Left ventricle myocardium inferior (tissue), 1 donor: Measurements from ENCODE around the gene FRMD4A. TPM values are rescaled to one million over a fixed set of nuclear protein-coding genes. Genes with fewer than 3 reads are reported as not detected.

Experiments used
- DNase-seq: peaks from one replicate; pipeline ENCODE4 v3.0.0-alpha.2; 2020
- H3K27ac ChIP-seq: fragments of 200-600 bp; replicated peaks from 2 replicates; pipeline ENCODE4 v1.8.0; 2021
- H3K27me3 ChIP-seq: fragments of 200-600 bp; 2 replicates; pipeline ENCODE4 v1.8.0; 2021; ENCODE audit warnings: low read depth
- H3K36me3 ChIP-seq: fragments of 200-600 bp; 2 replicates; pipeline ENCODE4 v1.8.0; 2021
- H3K4me1 ChIP-seq: fragments of 200-600 bp; 2 replicates; pipeline ENCODE4 v1.8.0; 2021
- H3K4me3 ChIP-seq: fragments of 200-600 bp; 2 replicates; pipeline ENCODE4 v1.8.0; 2021; ENCODE audit warnings: mild to moderate bottlenecking, moderate library complexity
- H3K9me3 ChIP-seq: fragments of 200-600 bp; replicated peaks from 2 replicates; pipeline ENCODE4 v1.8.0; 2021
- CTCF ChIP-seq: fragments of 200-600 bp; IDR thresholded peaks from 2 replicates; pipeline ENCODE4 v1.8.0; 2021; ENCODE audit warnings: antibody characterized with exemption, mild to moderate bottlenecking, borderline replicate concordance
- intact Hi-C: fragments of 100-400 bp; cut with micrococcal nuclease; formaldehyde crosslinking; loops from one replicate; pipeline ENCODE4 v1.11.0; 2022
- total RNA-seq: library from RNA; stranded (reverse); fragmentation: NEBNext Ultra II Directional; extraction: Animal tissue kit (Norgen Biotek cat#: 25700); gene quantifications from one replicate; pipeline ENCODE4 v1.2.1, GENCODE V29; 2021
- donor health status: DM: no; HTN: yes; CAD: no; lungs with severe emphysema.

Gene FRMD4A
- total RNA-seq, 1 donor from 2014 or later, result 26.1 TPM

DNA sequence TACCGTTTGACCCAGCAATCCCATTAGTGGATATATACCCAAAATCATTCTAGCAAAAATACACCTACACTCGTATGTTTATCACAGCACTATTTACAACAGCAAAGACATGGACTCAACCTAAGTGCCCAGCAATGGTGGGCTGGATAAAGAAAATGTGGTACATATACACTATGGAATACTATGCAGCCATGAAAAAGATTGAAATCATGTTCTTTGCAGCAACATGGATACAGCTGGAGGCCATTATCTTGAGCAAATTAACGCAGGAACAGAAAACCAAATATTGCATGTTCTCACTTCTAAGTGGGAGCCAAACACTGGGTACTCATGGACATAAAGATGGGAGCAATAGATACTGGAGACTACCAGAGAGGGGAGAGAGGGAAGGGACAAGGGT is 223.9 kb downstream of the FRMD4A start:
- no peak overlapping the region for H3K27ac ChIP-seq
- H3K36me3 ChIP-seq, result no peaks in the 10 kb centered on the region
- no peaks in the 10 kb centered on the region for H3K9me3 ChIP-seq
- intact Hi-C loops, result no loop called here
- no peak overlapping the region for H3K4me3 ChIP-seq
- H3K27me3 ChIP-seq, result peaks cover 7% of the 10 kb centered on the region
- TF ChIP-seq CTCF, result no peak
- no peak for DNase-seq
- H3K4me1 ChIP-seq, result no peaks in the 10 kb centered on the region

DNA sequence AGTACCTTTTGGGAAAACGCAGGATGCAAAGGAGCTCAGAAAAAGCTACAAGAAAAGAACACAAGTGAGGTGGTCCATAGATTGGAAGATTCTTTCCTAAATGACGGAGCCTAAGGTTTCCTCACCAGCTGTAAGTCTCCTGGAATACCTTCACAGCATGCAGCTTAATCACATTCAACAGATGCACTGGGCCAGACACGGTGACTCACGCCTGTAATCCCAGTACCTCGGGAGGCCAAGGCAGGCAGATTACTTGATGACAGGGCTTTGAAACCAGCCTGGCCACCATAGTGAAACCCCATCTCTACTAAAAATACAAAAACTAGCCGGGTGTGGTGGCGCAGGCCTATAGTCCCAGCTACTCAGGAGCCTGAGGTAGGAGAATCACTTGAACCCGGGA is 228.7 kb downstream of the FRMD4A start:
- intact Hi-C loops, result no loop called here
- DNase-seq, result no peak
- no peaks in the 10 kb centered on the region for H3K4me1 ChIP-seq

GRCh38 chr10:14099885-14100284 is 230.8 kb downstream of the FRMD4A start:
- no peak for TF ChIP-seq CTCF
- no peak overlapping the region for H3K4me3 ChIP-seq
- no peak for DNase-seq
- no peaks in the 10 kb centered on the region for H3K4me1 ChIP-seq
- no peaks in the 10 kb centered on the region for H3K36me3 ChIP-seq
- H3K27me3 ChIP-seq, result no peaks in the 10 kb centered on the region
- H3K9me3 ChIP-seq, result no peaks in the 10 kb centered on the region
- no peak overlapping the region for H3K27ac ChIP-seq
- intact Hi-C loops, result no loop called here

More for the DNA sequence above, 228.7 kb downstream of the FRMD4A start:
- no peak for TF ChIP-seq CTCF
- H3K27me3 ChIP-seq, result no peaks in the 10 kb centered on the region
- H3K27ac ChIP-seq, result no peak overlapping the region
- H3K4me3 ChIP-seq, result no peak overlapping the region
- H3K36me3 ChIP-seq, result no peaks in the 10 kb centered on the region
- H3K9me3 ChIP-seq, result no peaks in the 10 kb centered on the region

DNA sequence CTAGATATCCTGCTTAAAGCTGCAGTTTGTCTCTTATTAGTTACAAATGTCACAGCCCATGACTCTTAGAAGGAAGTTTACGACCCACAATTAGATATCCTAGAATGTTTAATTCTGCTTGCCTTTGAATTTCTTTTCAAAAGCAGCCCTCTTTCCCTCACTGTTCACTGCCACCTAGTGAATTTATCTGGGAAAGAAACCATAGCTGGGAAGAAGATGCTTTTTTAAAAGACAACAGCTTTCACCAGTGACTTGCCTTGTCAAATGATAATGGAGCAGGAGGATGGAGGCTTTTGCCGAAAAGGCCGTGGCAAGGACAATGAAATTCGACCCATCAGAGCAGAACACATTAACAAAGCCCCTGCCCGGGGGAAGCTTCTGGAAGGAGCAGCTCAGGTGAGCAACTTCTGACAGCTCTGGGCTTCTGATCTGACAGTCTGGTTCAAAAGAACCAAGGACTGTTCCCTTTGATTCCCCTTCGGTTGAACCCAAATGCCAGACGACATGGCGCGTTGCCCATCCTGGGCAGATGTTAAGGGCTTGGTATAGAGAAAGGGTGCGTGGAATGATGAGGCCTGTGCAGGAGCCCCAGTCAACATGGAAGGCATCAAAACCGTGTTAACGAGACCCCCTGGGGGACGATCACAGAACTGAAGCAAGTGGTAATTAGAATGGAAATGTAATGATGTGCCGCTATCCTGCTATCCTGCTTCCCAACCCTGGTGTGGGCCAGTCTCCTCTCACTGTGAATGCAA is 236.8 kb downstream of the FRMD4A start:
- intact Hi-C loops, result loop anchor here (5.0 kb wide), 1 partner anchor 307 kb away; no protein-coding TSS in a partner anchor
- Histone ChIP-seq H3K27ac (no peak overlapping the region), H3K9me3 (no peaks in the 10 kb centered on the region), H3K4me3 (no peak overlapping the region), H3K36me3 (no peaks in the 10 kb centered on the region), H3K4me1 (peaks cover 11% of the 10 kb centered on the region), H3K27me3 (no peaks in the 10 kb centered on the region)
- DNase-seq, result no peak
- peak; percentile 73 for TF ChIP-seq CTCF

GRCh38 chr10:14092799-14093198 is 237.9 kb downstream of the FRMD4A start:
- no peaks in the 10 kb centered on the region for H3K36me3 ChIP-seq
- no peak for TF ChIP-seq CTCF
- DNase-seq, result no peak
- intact Hi-C loops, result loop anchor here (5.0 kb wide), 1 partner anchor 305 kb away; no protein-coding TSS in a partner anchor
- no peaks in the 10 kb centered on the region for H3K9me3 ChIP-seq
- H3K27me3 ChIP-seq, result no peaks in the 10 kb centered on the region
- H3K4me3 ChIP-seq, result no peak overlapping the region
- H3K4me1 ChIP-seq, result peaks cover 13% of the 10 kb centered on the region
- H3K27ac ChIP-seq, result no peak overlapping the region
